ENCODE data around the gene FAM98C.
A peak's percentile ranks its signal among the peaks of the same experiment; 100 is the strongest.
"Not testable (repeated sequence)": the region's sequence is repeated elsewhere in the genome, so short reads cannot be mapped to it uniquely, and the experiment has no call there.

The FAM98C gene

DNA sequence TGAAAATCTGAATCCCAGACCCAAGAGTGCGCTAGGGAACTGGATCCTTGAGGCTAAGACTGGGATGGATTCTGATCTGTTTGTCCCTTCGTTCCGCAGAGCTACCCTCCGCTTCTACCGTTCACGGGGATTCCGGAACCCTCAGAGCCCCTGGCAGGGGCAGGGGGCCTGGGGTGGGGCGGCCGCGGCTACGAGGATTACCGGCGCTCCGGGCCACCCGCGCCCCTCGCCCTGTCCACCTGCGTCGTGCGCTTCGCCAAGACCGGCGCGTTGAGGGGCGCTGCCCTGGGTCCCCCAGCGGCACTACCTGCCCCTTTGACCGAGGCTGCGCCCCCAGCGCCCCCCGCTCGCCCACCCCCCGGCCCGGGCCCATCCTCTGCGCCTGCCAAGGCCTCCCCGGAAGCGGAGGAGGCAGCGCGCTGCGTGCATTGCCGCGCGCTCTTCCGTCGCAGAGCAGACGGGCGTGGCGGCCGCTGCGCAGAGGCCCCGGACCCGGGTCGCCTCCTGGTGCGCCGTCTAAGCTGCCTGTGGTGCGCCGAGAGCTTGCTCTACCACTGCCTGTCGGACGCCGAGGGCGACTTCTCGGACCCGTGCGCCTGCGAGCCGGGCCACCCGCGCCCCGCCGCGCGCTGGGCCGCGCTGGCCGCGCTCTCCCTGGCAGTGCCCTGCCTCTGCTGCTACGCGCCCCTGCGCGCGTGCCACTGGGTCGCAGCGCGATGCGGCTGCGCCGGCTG, 7.3 kb upstream of the FAM98C start:
- TF ChIP-seq POLR2A (IDR thresholded peaks at IDR 0.05; ENCODE audit: low read depth, low read length): no peak
- DNase-seq (ENCODE audit: insufficient read length, low spot score): no peak

GRCh38 chr19:38399081-38399480, 3.8 kb upstream of the FAM98C start:
- TF ChIP-seq POLR2A (IDR thresholded peaks at IDR 0.05; ENCODE audit: low read depth, low read length): no peak
- FAIRE-seq (no peak), DNase-seq (ENCODE audit: insufficient read length, low spot score) (no peak)

More for the DNA sequence above, 7.3 kb upstream of the FAM98C start:
- no peak for FAIRE-seq

- DNase-seq (ENCODE audit: insufficient read length, low spot score) (no peak), FAIRE-seq (no peak)
- TF ChIP-seq POLR2A (IDR thresholded peaks at IDR 0.05; ENCODE audit: low read depth, low read length): no peak
Observed at GRCh38 chr19:38399537-38399936, 3.4 kb upstream of the FAM98C start.

GRCh38 chr19:38400361-38400760, 2.5 kb upstream of the FAM98C start:
- FAIRE-seq (no peak), DNase-seq (ENCODE audit: insufficient read length, low spot score) (no peak)
- no peak for TF ChIP-seq POLR2A (IDR thresholded peaks at IDR 0.05; ENCODE audit: low read depth, low read length)

- no peak for TF ChIP-seq POLR2A (IDR thresholded peaks at IDR 0.05; ENCODE audit: low read depth, low read length)
- DNase-seq (ENCODE audit: insufficient read length, low spot score) (peak; percentile 67), FAIRE-seq (no peak)
Observed at GRCh38 chr19:38401148-38401547, 1.7 kb upstream of the FAM98C start.

- no peak; the same call in 1 of the 2 replicates for TF ChIP-seq POLR2A (IDR thresholded peaks at IDR 0.05; ENCODE audit: low read depth, low read length)
- FAIRE-seq: no peak
Observed at GRCh38 chr19:38402623-38402966, 298 bp upstream of the FAM98C start.

DNA sequence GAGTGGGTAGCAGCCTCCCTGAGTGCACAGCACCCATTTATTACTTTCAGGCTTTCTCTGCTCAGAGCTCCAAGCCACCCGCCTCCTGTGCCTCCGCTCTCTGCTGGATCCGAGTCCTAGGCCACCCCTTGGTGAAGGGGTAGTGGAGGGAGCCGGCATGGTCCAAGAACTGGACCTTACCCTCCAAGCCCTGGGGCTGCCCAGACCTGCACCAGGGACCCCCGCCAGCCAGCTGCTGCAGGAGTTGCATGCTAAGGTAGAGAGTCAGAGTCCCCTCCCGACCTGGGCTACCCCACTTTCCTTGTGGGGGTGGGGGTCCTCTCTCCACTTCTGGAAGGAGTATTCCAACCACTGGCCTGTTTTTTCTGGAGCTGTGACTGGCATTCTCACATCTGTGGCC, 2.0 kb downstream of the FAM98C start:
- FAIRE-seq (no peak), DNase-seq (ENCODE audit: insufficient read length, low spot score) (no peak)
- TF ChIP-seq POLR2A (IDR thresholded peaks at IDR 0.05; ENCODE audit: low read depth, low read length): no peak

More at GRCh38 chr19:38402623-38402966, 298 bp upstream of the FAM98C start:
- DNase-seq (ENCODE audit: insufficient read length, low spot score): no peak

DNA sequence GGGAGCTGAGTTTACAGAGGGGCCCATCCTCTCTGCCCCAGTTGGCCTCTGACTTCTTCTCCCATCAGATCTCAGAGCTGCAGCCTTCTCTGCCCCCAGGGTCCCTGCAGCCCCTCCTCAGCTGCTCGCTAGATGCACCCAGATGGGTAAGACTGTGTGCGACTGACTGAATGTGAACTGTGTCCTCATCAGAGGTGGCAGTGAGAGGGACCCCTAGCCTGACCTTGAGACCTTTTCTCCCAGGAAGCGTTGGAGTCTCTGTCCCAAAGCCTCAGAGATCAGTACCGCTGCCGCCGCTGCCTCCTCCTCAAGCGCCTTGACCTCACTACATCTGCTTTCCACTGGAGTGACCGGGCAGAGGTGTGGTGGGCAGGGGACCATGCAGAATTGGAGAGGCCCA, 2.4 kb downstream of the FAM98C start:
- TF ChIP-seq POLR2A (IDR thresholded peaks at IDR 0.05; ENCODE audit: low read depth, low read length): no peak
- DNase-seq (ENCODE audit: insufficient read length, low spot score) (no peak), FAIRE-seq (no peak)

GRCh38 chr19:38409631-38410133, 6.8 kb downstream of the FAM98C start:
- FAIRE-seq (no peak), DNase-seq (ENCODE audit: insufficient read length, low spot score) (no peak)
- no peak for TF ChIP-seq POLR2A (IDR thresholded peaks at IDR 0.05; ENCODE audit: low read depth, low read length)

- DNase-seq (ENCODE audit: insufficient read length, low spot score); FAIRE-seq: not testable (repeated sequence)
Observed at GRCh38 chr19:38410407-38410806, 7.5 kb downstream of the FAM98C start.

DNA sequence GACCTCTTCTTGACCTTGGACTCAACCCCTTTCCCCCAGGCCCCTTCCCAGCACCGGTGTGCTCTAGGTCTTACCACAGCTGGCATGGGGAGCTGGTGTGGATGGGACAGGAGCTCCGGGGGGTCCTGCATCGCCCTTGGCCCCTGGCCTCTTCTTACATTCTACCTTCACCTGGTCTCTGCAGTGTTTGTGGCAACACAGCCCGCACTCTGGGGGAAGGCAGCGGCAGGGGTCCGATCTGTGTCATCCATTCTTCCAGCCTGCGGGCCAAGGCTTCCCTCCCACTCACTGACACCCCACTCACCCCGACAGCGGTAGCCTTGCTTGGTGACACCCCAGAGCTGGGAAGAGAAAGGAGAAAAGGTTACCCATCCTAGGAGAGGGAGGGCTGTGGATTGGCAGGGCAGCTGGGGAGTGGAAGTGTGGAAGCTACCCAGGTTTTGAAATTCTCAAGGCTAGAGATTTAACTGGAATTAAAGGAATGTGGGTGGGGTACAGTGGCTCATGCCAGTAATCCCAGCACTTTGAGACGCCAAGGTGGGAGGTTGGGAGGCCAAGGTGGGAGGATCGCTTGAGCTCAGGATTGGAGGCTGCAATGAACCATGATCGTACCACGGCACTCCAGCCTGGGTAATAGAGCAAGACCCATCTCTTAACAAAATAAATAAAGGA, 8.3 kb downstream of the FAM98C start:
- TF ChIP-seq POLR2A (IDR thresholded peaks at IDR 0.05; ENCODE audit: low read depth, low read length): no peak
- FAIRE-seq (no peak), DNase-seq (ENCODE audit: insufficient read length, low spot score) (no peak)

DNA sequence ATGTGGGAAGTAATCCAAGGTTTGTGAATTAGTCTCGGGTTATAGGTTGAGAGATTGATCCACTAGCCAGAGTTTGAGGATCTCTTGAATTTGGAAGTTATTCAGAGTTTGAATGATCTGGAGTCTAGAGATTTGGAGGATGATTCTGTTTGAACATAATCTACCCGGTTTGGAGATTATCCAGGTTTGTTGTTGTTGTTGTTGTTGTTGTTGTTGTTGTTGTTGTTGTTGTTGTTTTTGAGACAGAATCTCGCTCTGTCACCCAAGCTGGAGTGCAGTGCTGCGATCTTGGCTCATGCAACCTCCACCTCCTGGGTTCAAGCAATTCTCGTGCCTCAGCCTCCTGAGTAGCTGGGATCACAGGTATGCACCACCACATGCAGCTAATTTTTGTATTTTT, 9.0 kb downstream of the FAM98C start:
- not testable (repeated sequence) for FAIRE-seq; DNase-seq (ENCODE audit: insufficient read length, low spot score)

DNA sequence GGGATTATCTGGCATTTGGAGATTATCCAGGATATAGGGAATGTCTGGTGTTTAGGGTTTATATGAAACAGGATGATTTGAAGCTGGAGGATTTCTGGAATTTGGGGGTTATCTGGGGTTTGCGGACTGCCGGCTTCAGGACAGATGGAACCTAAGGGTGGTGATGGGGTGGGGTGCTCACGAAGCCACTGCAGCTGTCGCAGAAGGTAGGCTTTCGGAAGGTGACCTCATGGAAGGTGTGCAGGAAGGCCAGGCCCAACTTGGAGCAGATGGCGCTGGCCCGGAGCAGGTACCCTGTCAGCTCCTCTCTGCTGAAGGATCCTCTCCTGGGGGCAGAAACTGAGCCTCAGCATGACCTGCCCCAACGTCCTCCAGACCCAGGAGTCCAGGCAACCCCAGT, 9.6 kb downstream of the FAM98C start:
- no peak for DNase-seq (ENCODE audit: insufficient read length, low spot score)
- FAIRE-seq: no peak
- no peak for TF ChIP-seq POLR2A (IDR thresholded peaks at IDR 0.05; ENCODE audit: low read depth, low read length)

DNA sequence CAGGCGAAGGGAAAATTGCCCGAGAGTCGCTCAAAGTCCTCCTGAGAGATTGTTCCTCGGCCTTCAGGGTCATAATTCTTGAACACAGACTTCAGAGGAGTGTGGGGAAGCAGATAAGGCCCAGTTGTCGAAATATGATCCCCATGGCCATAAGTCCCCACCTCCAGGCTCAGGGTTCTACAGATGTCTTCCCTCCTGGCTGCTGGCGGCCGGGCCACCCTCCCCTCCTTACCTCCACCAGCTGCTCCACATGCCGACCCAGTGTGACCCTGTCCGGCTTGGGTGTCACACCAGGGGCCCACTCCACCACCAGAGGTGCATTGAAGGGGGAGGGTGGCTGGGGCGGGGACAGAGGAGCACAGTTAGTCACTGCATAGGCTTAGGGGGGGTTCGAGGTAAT, 10.1 kb downstream of the FAM98C start:
- TF ChIP-seq POLR2A (IDR thresholded peaks at IDR 0.05; ENCODE audit: low read depth, low read length): no peak
- FAIRE-seq (no peak), DNase-seq (ENCODE audit: insufficient read length, low spot score) (no peak)

DNA sequence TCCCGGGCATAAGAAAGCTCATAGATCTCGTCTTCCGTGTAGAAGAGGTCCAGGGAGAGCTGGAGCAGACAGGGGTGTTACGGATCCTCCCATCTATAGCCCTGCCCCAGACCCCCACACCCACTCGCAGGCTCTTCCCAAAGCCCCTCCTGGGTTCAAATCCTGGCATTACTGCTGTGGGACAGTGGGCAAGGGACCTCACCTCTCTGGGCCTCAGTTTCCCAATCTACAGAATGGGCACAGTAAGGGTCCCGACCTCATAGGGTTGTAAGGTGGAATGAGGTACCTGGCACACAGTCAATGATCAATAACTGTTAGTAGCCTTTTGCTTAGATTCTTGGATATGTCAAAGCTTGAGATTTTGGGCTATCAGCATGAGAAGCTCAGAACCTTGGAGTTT, 10.5 kb downstream of the FAM98C start:
- no peak for TF ChIP-seq POLR2A (IDR thresholded peaks at IDR 0.05; ENCODE audit: low read depth, low read length)
- FAIRE-seq: no peak
- no peak for DNase-seq (ENCODE audit: insufficient read length, low spot score)
